Natural killer cell (primary cell): ENCODE results near the gene TP53BP1. TPM values are rescaled to one million over a fixed set of nuclear protein-coding genes. Genes with fewer than 3 reads are reported as not detected.

ENCODE experiments used
- ATAC-seq, 3 donors: fragments of 150-1000 bp in 2 of 3; fragments of 200-7000 bp in 1 of 3; cut with Tn5 transposase; 1 replicate in 1 of 3; 2 replicates in 2 of 3; pipeline ENCODE4 v1.10.0; 2021; ENCODE audit warnings: mild to moderate bottlenecking in 2 of 3, moderate library complexity in 2 of 3
- DNase-seq, 2 donors: peaks; one replicate each; pipeline versions ENCODE4 v3.0.0 to v3.0.0-alpha.2; 2013 to 2021; ENCODE audit warnings: mixed read lengths in 1 of 2
- H3K27ac ChIP-seq: one replicate; pipeline ENCODE4 v1.5.1; 2013; ENCODE audit warnings: mild to moderate bottlenecking, low read length
- H3K27me3 ChIP-seq: one replicate; pipeline ENCODE4 v1.6.1; 2013; ENCODE audit warnings: low read length; ENCODE audit not compliant: control insufficient read depth, insufficient read depth
- H3K36me3 ChIP-seq: one replicate; pipeline ENCODE4 v1.6.1; 2013; ENCODE audit warnings: low read length; ENCODE audit not compliant: control insufficient read depth, insufficient read depth
- H3K4me1 ChIP-seq: one replicate; pipeline ENCODE4 v1.6.1; 2013; ENCODE audit warnings: low read length; ENCODE audit not compliant: control insufficient read depth, insufficient read depth
- H3K4me3 ChIP-seq: one replicate; pipeline ENCODE4 v1.5.1; 2013; ENCODE audit warnings: low read length
- H3K9me3 ChIP-seq: one replicate; pipeline ENCODE4 v1.6.1; 2013; ENCODE audit warnings: low read length; ENCODE audit not compliant: control insufficient read depth, insufficient read depth
- H3K27ac Mint-ChIP-seq, 2 donors: one replicate each; pipeline ENCODE4 v1.8.0; 2022; ENCODE audit warnings: mild to moderate bottlenecking in 2 of 2, mixed read lengths in 2 of 2, moderate library complexity in 1 of 2
- H3K27me3 Mint-ChIP-seq, 2 donors: one replicate each; pipeline ENCODE4 v1.8.0; 2022; ENCODE audit warnings: low read depth in 2 of 2, mixed read lengths in 2 of 2
- H3K36me3 Mint-ChIP-seq: one replicate; pipeline ENCODE4 v1.8.0; 2022; ENCODE audit warnings: mixed read lengths
- H3K4me1 Mint-ChIP-seq, 2 donors: one replicate each; pipeline ENCODE4 v1.8.0; 2022; ENCODE audit warnings: mixed read lengths in 2 of 2
- H3K4me3 Mint-ChIP-seq: one replicate; pipeline ENCODE4 v1.8.0; 2022; ENCODE audit warnings: mild to moderate bottlenecking, moderate library complexity, mixed read lengths
- H3K9me3 Mint-ChIP-seq, 2 donors: one replicate each; pipeline ENCODE4 v1.8.0; 2022; ENCODE audit warnings: mixed read lengths in 2 of 2
- CTCF ChIP-seq: fragments of 200-600 bp; IDR thresholded peaks from one replicate; pipeline ENCODE4 v1.8.0; 2022; ENCODE audit warnings: antibody characterized with exemption
- WGBS: methylation state at CpG from one replicate; pipeline ENCODE4 v1.1.7; 2013; ENCODE audit warnings: missing lambda C conversion rate; ENCODE audit not compliant: insufficient coverage; 5-methylcytosine and 5-hydroxymethylcytosine counted together
- intact Hi-C: fragments of 100-400 bp; cut with micrococcal nuclease; formaldehyde crosslinking; loops from one replicate; pipeline ENCODE4 v1.14.2; 2022
- total RNA-seq, 4 donors: library from RNA; stranded (reverse); fragments of 120-200 nt in 1 of 4; gene quantifications; one replicate each; pipeline versions ENCODE4 v1.2.3 to v1.2.4, GENCODE V29; 2013 to 2022

TP53BP1 gene
- total RNA-seq, 3 donors from 2014 or later (not counting 1 experiment from before 2014, with no cell fraction given): 27.9 to 32.9 (median 31.5) TPM

- ATAC-seq (no peak), DNase-seq (no peak)
- no peak overlapping the region for H3K4me3 ChIP-seq
- WGBS: 73% methylated on average over 4 of the region's 4 CpGs
- peaks cover 45% of the 10 kb centered on the region for H3K36me3 Mint-ChIP-seq
- H3K27ac ChIP-seq: no peak overlapping the region
- no peak overlapping the region for H3K27ac Mint-ChIP-seq
- TF ChIP-seq CTCF: no peak
- peaks cover 15 to 24% of the 10 kb centered on the region in 2 donors for H3K9me3 Mint-ChIP-seq
- H3K36me3 ChIP-seq: peaks cover 46% of the 10 kb centered on the region
- intact Hi-C loops: no loop called here
- no peaks in the 10 kb centered on the region for H3K27me3 ChIP-seq
- H3K27me3 Mint-ChIP-seq: no peaks in the 10 kb centered on the region
- H3K4me3 Mint-ChIP-seq: no peak overlapping the region
- H3K9me3 ChIP-seq: peaks cover 45% of the 10 kb centered on the region
- H3K4me1 Mint-ChIP-seq: peaks cover 8 to 15% of the 10 kb centered on the region in 2 donors
- no peaks in the 10 kb centered on the region for H3K4me1 ChIP-seq
These were observed 132.1 kb downstream of the TP53BP1 start for GRCh38 chr15:43360821-43361220.

Other genes with a start within 250 kb of the TP53BP1 start
- not detected for gene TGM5, start 226.2 kb downstream of the TP53BP1 start, total RNA-seq
- gene TGM7, start 190.9 kb downstream of the TP53BP1 start, total RNA-seq: not detected
- 10 to 100 TPM in 2 of 3 donors, 1 to 10 TPM in 1; 8.0 to 12.6 (median 10.2) TPM for gene LCMT2, start 162.6 kb downstream of the TP53BP1 start, total RNA-seq
- 10 to 100 TPM; 26.5 to 38.3 (median 34.2) TPM for gene ZSCAN29, start 122.1 kb downstream of the TP53BP1 start, total RNA-seq
- 10 to 100 TPM; 12.0 to 17.5 (median 15.1) TPM for gene TUBGCP4, start 122.1 kb downstream of the TP53BP1 start, total RNA-seq
- 1 to 10 TPM in 1 of 3 donors, under 1 TPM in 2; 0.72 to 2.2 (median 0.98) TPM for gene MAP1A, start 24.5 kb upstream of the TP53BP1 start, total RNA-seq
- gene PPIP5K1, start 97.1 kb upstream of the TP53BP1 start, total RNA-seq: 10 to 100 TPM; 28.2 to 45.9 (median 38.2) TPM
- gene CKMT1B, start 100.9 kb upstream of the TP53BP1 start, total RNA-seq: not detected
- 1 to 10 TPM; 1.2 to 2.2 (median 2.0) TPM for gene STRC, start 125.6 kb upstream of the TP53BP1 start, total RNA-seq
- 1 to 10 TPM; 6.5 to 8.4 (median 6.8) TPM for gene CATSPER2, start 155.7 kb upstream of the TP53BP1 start, total RNA-seq
- not detected for gene CKMT1A, start 200.7 kb upstream of the TP53BP1 start, total RNA-seq